HEK293 (cell line): ENCODE data around the gene CLTB.

ENCODE experiments used
- HOXC10 ChIP-seq: sonication (generic); formaldehyde crosslinking; IDR thresholded peaks from 2 replicates; pipeline ENCODE4 v1.8.1; 2023; ENCODE audit warnings: mild to moderate bottlenecking, missing genetic modification reagents
- IKZF3 ChIP-seq: fragments of 450-650 bp; IDR thresholded peaks from 2 replicates; pipeline ENCODE4 v1.5.0; 2018; ENCODE audit warnings: missing biosample characterization, mild to moderate bottlenecking, missing genetic modification characterization, moderate library complexity
- KLF1 ChIP-seq: fragments of 450-650 bp; formaldehyde crosslinking; IDR thresholded peaks from 2 replicates; pipeline ENCODE4 v1.5.1; 2016; ENCODE audit warnings: missing biosample characterization, missing genetic modification characterization
- MEIS1 ChIP-seq: sonication (generic); formaldehyde crosslinking; IDR thresholded peaks from 2 replicates; pipeline ENCODE4 v1.8.1; 2022; ENCODE audit warnings: missing genetic modification reagents, mild to moderate bottlenecking, borderline replicate concordance
- PRDM6 ChIP-seq: fragments of 450-650 bp; formaldehyde crosslinking; IDR thresholded peaks from 2 replicates; pipeline ENCODE4 v1.5.1; 2017; ENCODE audit warnings: missing biosample characterization, missing genetic modification characterization
- SALL2 ChIP-seq: fragments of 450-650 bp; formaldehyde crosslinking; IDR thresholded peaks from 2 replicates; pipeline ENCODE4 v1.5.0; 2017; ENCODE audit warnings: missing biosample characterization, mild to moderate bottlenecking, missing genetic modification characterization, borderline replicate concordance
- YY1 ChIP-seq: fragments of 450-650 bp; formaldehyde crosslinking; IDR thresholded peaks from 2 replicates; pipeline ENCODE4 v1.5.1; 2018; ENCODE audit warnings: missing biosample characterization, missing genetic modification characterization
- ZEB2 ChIP-seq: fragments of 450-650 bp; formaldehyde crosslinking; IDR thresholded peaks from 2 replicates; pipeline ENCODE4 v1.5.1; 2016; ENCODE audit warnings: missing biosample characterization, missing genetic modification characterization
- ZNF10 ChIP-seq: fragments of 450-650 bp; formaldehyde crosslinking; IDR thresholded peaks from 2 replicates; pipeline ENCODE4 v1.5.1; 2017; ENCODE audit warnings: missing biosample characterization, missing genetic modification characterization
- ZNF114 ChIP-seq: fragments of 450-650 bp; formaldehyde crosslinking; IDR thresholded peaks from 2 replicates; pipeline ENCODE4 v1.5.0; 2017; ENCODE audit warnings: missing biosample characterization, missing genetic modification characterization
- ZNF157 ChIP-seq: fragments of 450-650 bp; formaldehyde crosslinking; IDR thresholded peaks from 2 replicates; pipeline ENCODE4 v1.5.1; 2016; ENCODE audit warnings: missing biosample characterization, missing genetic modification characterization
- ZNF175 ChIP-seq: fragments of 450-650 bp; formaldehyde crosslinking; IDR thresholded peaks from 2 replicates; pipeline ENCODE4 v1.5.1; 2016; ENCODE audit warnings: missing biosample characterization, missing genetic modification characterization
- ZNF211 ChIP-seq: fragments of 450-650 bp; formaldehyde crosslinking; IDR thresholded peaks from 2 replicates; pipeline ENCODE4 v1.5.1; 2016; ENCODE audit warnings: low read depth, missing biosample characterization, missing genetic modification characterization
- ZNF274 ChIP-seq, 2 experiments: fragments of 200-500 bp in 1 of 2; fragments of 450-650 bp in 1 of 2; sonication (Bioruptor generic) in 1 of 2; formaldehyde crosslinking in 1 of 2; IDR thresholded peaks; 2 replicates each; pipeline versions ENCODE4 v1.5.1 to v1.6.1; 2014 to 2016; ENCODE audit warnings: borderline replicate concordance in 1 of 2, inconsistent platforms in 1 of 2, low read length in 1 of 2, missing biosample characterization in 1 of 2, missing genetic modification characterization in 1 of 2
- ZNF302 ChIP-seq: fragments of 450-650 bp; formaldehyde crosslinking; IDR thresholded peaks from 2 replicates; pipeline ENCODE4 v1.5.1; 2016; ENCODE audit warnings: missing biosample characterization, missing genetic modification characterization, low read depth
- ZNF391 ChIP-seq: fragments of 450-650 bp; formaldehyde crosslinking; IDR thresholded peaks from 2 replicates; pipeline ENCODE4 v1.5.1; 2016; ENCODE audit warnings: low read depth, missing biosample characterization, missing genetic modification characterization, borderline replicate concordance
- ZNF433 ChIP-seq: fragments of 450-650 bp; formaldehyde crosslinking; IDR thresholded peaks from 2 replicates; pipeline ENCODE4 v1.5.1; 2016; ENCODE audit warnings: missing biosample characterization, missing genetic modification characterization, low read depth
- ZNF514 ChIP-seq: fragments of 450-650 bp; formaldehyde crosslinking; IDR thresholded peaks from 2 replicates; pipeline ENCODE4 v1.5.1; 2016; ENCODE audit warnings: missing biosample characterization, missing genetic modification characterization
- ZNF585B ChIP-seq: fragments of 450-650 bp; formaldehyde crosslinking; IDR thresholded peaks from 2 replicates; pipeline ENCODE4 v1.5.1; 2016; ENCODE audit warnings: missing biosample characterization, missing genetic modification characterization
- ZNF600 ChIP-seq: fragments of 450-650 bp; formaldehyde crosslinking; IDR thresholded peaks from 2 replicates; pipeline ENCODE4 v1.5.1; 2016; ENCODE audit warnings: missing biosample characterization, missing genetic modification characterization
- ZNF670 ChIP-seq: fragments of 450-650 bp; formaldehyde crosslinking; IDR thresholded peaks from 2 replicates; pipeline ENCODE4 v1.5.1; 2016; ENCODE audit warnings: missing biosample characterization, missing genetic modification characterization, low read depth
- ZNF707 ChIP-seq: fragments of 450-650 bp; formaldehyde crosslinking; IDR thresholded peaks from 2 replicates; pipeline ENCODE4 v1.5.1; 2016; ENCODE audit warnings: missing biosample characterization, missing genetic modification characterization
- ZNF791 ChIP-seq: fragments of 450-650 bp; formaldehyde crosslinking; IDR thresholded peaks from 2 replicates; pipeline ENCODE4 v1.5.1; 2016; ENCODE audit warnings: missing biosample characterization, missing genetic modification characterization
- ZNF792 ChIP-seq: fragments of 450-650 bp; formaldehyde crosslinking; IDR thresholded peaks from 2 replicates; pipeline ENCODE4 v1.5.1; 2016; ENCODE audit warnings: missing biosample characterization, missing genetic modification characterization
- ZNF837 ChIP-seq: fragments of 450-650 bp; formaldehyde crosslinking; IDR thresholded peaks from 2 replicates; pipeline ENCODE4 v1.5.1; 2016; ENCODE audit warnings: missing biosample characterization, missing genetic modification characterization
- ZSCAN5A ChIP-seq: fragments of 450-650 bp; formaldehyde crosslinking; IDR thresholded peaks from 2 replicates; pipeline ENCODE4 v1.5.1; 2016; ENCODE audit warnings: missing biosample characterization, missing genetic modification characterization
- TF ChIP-seq, protein P1 (sequence below): fragments of 450-650 bp; formaldehyde crosslinking; IDR thresholded peaks from 2 replicates; pipeline ENCODE4 v1.5.1; 2016; ENCODE audit warnings: missing biosample characterization, missing genetic modification characterization
- TF ChIP-seq, protein P2 (sequence below): fragments of 450-650 bp; formaldehyde crosslinking; IDR thresholded peaks from 2 replicates; pipeline ENCODE4 v1.5.1; 2016; ENCODE audit warnings: missing biosample characterization, missing genetic modification characterization
- TF ChIP-seq, protein P3 (sequence below): fragments of 450-650 bp; formaldehyde crosslinking; IDR thresholded peaks from 2 replicates; pipeline ENCODE4 v1.5.1; 2017; ENCODE audit warnings: missing biosample characterization, missing genetic modification characterization

Gene CLTB

GRCh38 chr5:176388444-176389134, 27.8 kb downstream of the CLTB start, which contains the start of the genes HIGD2A and NOP16 (continued):
- TF ChIP-seq PRDM6 (tag by site-specific recombination) (no peak), YY1 (tag by site-specific recombination) (peak; percentile 95), ZNF157 (tag by site-specific recombination) (no peak), ZNF175 (tag by site-specific recombination) (no peak), ZNF302 (0 out of 2 replicates have a peak, but pooled peaks have one; percentile 19), ZNF791 (tag by site-specific recombination) (no peak), ZNF837 (tag by site-specific recombination) (no peak), ZNF600 (tag by site-specific recombination) (peak; percentile 84), ZNF514 (tag by site-specific recombination) (no peak), ZSCAN5A (tag by site-specific recombination) (peak; percentile 99), ZNF707 (tag by site-specific recombination) (no peak), SALL2 (peak; percentile 93; the same call in 1 of the 2 replicates), ZNF391 (tag by site-specific recombination) (peak; percentile 98), MEIS1 (no peak), ZNF585B (tag by site-specific recombination) (no peak), ZNF433 (tag by site-specific recombination) (no peak), HOXC10 (CRISPR knock-in tag) (no peak), ZNF274 (IDR thresholded peaks at IDR 0.05; ENCODE audit: low read length) (no peak), ZNF274 (tag by site-specific recombination; IDR thresholded peaks at IDR 0.05; ENCODE audit: borderline replicate concordance) (no peak), ZNF211 (tag by site-specific recombination) (no peak), KLF1 (tag by site-specific recombination) (peak; percentile 89), ZNF10 (tag by site-specific recombination) (peak; percentile 92), ZNF670 (tag by site-specific recombination) (no peak), ZNF114 (tag by site-specific recombination) (no peak), ZEB2 (tag by site-specific recombination) (peak; percentile 99), IKZF3 (tag by site-specific recombination) (no peak), ZNF792 (tag by site-specific recombination) (no peak)
- TF ChIP-seq, protein P1, sequence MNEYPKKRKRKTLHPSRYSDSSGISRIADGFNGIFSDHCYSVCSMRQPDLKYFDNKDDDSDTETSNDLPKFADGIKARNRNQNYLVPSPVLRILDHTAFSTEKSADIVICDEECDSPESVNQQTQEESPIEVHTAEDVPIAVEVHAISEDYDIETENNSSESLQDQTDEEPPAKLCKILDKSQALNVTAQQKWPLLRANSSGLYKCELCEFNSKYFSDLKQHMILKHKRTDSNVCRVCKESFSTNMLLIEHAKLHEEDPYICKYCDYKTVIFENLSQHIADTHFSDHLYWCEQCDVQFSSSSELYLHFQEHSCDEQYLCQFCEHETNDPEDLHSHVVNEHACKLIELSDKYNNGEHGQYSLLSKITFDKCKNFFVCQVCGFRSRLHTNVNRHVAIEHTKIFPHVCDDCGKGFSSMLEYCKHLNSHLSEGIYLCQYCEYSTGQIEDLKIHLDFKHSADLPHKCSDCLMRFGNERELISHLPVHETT = peak; percentile 100
- TF ChIP-seq, protein P2, sequence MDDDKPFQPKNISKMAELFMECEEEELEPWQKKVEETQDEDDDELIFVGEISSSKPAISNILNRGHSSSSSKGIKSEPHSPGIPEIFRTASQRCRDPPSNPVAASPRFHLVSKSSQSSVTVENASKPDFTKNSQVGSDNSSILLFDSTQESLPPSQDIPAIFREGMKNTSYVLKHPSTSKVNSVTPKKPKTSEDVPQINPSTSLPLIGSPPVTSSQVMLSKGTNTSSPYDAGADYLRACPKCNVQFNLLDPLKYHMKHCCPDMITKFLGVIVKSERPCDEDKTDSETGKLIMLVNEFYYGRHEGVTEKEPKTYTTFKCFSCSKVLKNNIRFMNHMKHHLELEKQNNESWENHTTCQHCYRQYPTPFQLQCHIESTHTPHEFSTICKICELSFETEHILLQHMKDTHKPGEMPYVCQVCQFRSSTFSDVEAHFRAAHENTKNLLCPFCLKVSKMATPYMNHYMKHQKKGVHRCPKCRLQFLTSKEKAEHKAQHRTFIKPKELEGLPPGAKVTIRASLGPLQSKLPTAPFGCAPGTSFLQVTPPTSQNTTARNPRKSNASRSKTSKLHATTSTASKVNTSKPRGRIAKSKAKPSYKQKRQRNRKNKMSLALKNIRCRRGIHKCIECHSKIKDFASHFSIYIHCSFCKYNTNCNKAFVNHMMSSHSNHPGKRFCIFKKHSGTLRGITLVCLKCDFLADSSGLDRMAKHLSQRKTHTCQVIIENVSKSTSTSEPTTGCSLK (tag by site-specific recombination) = no peak
- TF ChIP-seq, protein P3, sequence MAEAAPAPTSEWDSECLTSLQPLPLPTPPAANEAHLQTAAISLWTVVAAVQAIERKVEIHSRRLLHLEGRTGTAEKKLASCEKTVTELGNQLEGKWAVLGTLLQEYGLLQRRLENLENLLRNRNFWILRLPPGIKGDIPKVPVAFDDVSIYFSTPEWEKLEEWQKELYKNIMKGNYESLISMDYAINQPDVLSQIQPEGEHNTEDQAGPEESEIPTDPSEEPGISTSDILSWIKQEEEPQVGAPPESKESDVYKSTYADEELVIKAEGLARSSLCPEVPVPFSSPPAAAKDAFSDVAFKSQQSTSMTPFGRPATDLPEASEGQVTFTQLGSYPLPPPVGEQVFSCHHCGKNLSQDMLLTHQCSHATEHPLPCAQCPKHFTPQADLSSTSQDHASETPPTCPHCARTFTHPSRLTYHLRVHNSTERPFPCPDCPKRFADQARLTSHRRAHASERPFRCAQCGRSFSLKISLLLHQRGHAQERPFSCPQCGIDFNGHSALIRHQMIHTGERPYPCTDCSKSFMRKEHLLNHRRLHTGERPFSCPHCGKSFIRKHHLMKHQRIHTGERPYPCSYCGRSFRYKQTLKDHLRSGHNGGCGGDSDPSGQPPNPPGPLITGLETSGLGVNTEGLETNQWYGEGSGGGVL (tag by site-specific recombination) = no peak
